Nephron progenitor cell (in vitro differentiated cells): ENCODE data around the gene COL20A1.

Source experiments
- DNase-seq: peaks from one replicate; pipeline ENCODE4 v3.0.0; 2021
- H3K27ac Mint-ChIP-seq: 2 replicates; pipeline ENCODE4 v1.8.0; 2021; ENCODE audit warnings: mild to moderate bottlenecking, moderate library complexity, mixed read lengths
- H3K27me3 Mint-ChIP-seq: 2 replicates; pipeline ENCODE4 v1.8.0; 2021; ENCODE audit warnings: mild to moderate bottlenecking, low read depth, mixed read lengths; ENCODE audit not compliant: poor library complexity
- H3K36me3 Mint-ChIP-seq: 2 replicates; pipeline ENCODE4 v1.8.0; 2021; ENCODE audit warnings: low read depth, mixed read lengths
- H3K4me1 Mint-ChIP-seq: 2 replicates; pipeline ENCODE4 v1.8.0; 2021; ENCODE audit warnings: mixed read lengths
- H3K4me3 Mint-ChIP-seq: 2 replicates; pipeline ENCODE4 v1.8.0; 2021; ENCODE audit warnings: mild to moderate bottlenecking, moderate library complexity, mixed read lengths
- H3K9me3 Mint-ChIP-seq: 2 replicates; pipeline ENCODE4 v1.8.0; 2021; ENCODE audit warnings: mild to moderate bottlenecking, moderate library complexity, mixed read lengths
- CTCF ChIP-seq: fragments of 200-600 bp; sonication (generic); IDR thresholded peaks from 2 replicates; pipeline ENCODE4 v1.5.0; 2021; ENCODE audit warnings: antibody characterized with exemption

Gene COL20A1

GRCh38 chr20:63330084-63330760 is 37.2 kb downstream of the COL20A1 start:
- Mint-ChIP-seq H3K27ac (peak overlapping the region; percentile 90), H3K27me3 (peaks cover 9% of the 10 kb centered on the region), H3K4me3 (no peak overlapping the region), H3K9me3 (peaks cover 20% of the 10 kb centered on the region), H3K36me3 (peaks cover 6% of the 10 kb centered on the region), H3K4me1 (peaks cover 27% of the 10 kb centered on the region)
- DNase-seq, result no peak
- TF ChIP-seq CTCF, result no peak

GRCh38 chr20:63330940-63331339 is 38.0 kb downstream of the COL20A1 start:
- peaks cover 14% of the 10 kb centered on the region for H3K27me3 Mint-ChIP-seq
- peaks cover 6% of the 10 kb centered on the region for H3K36me3 Mint-ChIP-seq
- no peak for DNase-seq
- no peak overlapping the region for H3K4me3 Mint-ChIP-seq
- H3K27ac Mint-ChIP-seq, result no peak overlapping the region
- no peak for TF ChIP-seq CTCF
- peaks cover 34% of the 10 kb centered on the region for H3K4me1 Mint-ChIP-seq
- peaks cover 20% of the 10 kb centered on the region for H3K9me3 Mint-ChIP-seq

GRCh38 chr20:63331741-63332400 is 38.9 kb downstream of the COL20A1 start:
- Mint-ChIP-seq H3K4me1 (peaks cover 44% of the 10 kb centered on the region), H3K27ac (peak overlapping the region; percentile 61), H3K27me3 (peaks cover 17% of the 10 kb centered on the region), H3K9me3 (peaks cover 20% of the 10 kb centered on the region), H3K36me3 (peaks cover 6% of the 10 kb centered on the region), H3K4me3 (no peak overlapping the region)
- DNase-seq, result no peak
- no peak for TF ChIP-seq CTCF

- H3K27me3 Mint-ChIP-seq, result peaks cover 22% of the 10 kb centered on the region
- no peak for DNase-seq
- H3K4me3 Mint-ChIP-seq, result no peak overlapping the region
- no peak overlapping the region for H3K27ac Mint-ChIP-seq
- TF ChIP-seq CTCF, result no peak
- peaks cover 20% of the 10 kb centered on the region for H3K9me3 Mint-ChIP-seq
- peaks cover 52% of the 10 kb centered on the region for H3K4me1 Mint-ChIP-seq
- peaks cover 6% of the 10 kb centered on the region for H3K36me3 Mint-ChIP-seq
These were observed 39.7 kb downstream of the COL20A1 start for GRCh38 chr20:63332488-63333240.

GRCh38 chr20:63333241-63333836 is 40.4 kb downstream of the COL20A1 start:
- TF ChIP-seq CTCF, result no peak
- H3K27ac Mint-ChIP-seq, result no peak overlapping the region
- H3K4me3 Mint-ChIP-seq, result no peak overlapping the region
- peaks cover 20% of the 10 kb centered on the region for H3K9me3 Mint-ChIP-seq
- H3K4me1 Mint-ChIP-seq, result peaks cover 58% of the 10 kb centered on the region
- peaks cover 6% of the 10 kb centered on the region for H3K36me3 Mint-ChIP-seq
- peak; percentile 35 for DNase-seq
- peaks cover 24% of the 10 kb centered on the region for H3K27me3 Mint-ChIP-seq
